ENCODE results near the gene DNAJC6. TPM values are rescaled to one million over a fixed set of nuclear protein-coding genes. Genes with fewer than 3 reads are reported as not detected.

Gene DNAJC6
- total and polyA plus RNA-seq, 2 experiments from 2014 or later: 6.0 to 11.2 TPM

DNA sequence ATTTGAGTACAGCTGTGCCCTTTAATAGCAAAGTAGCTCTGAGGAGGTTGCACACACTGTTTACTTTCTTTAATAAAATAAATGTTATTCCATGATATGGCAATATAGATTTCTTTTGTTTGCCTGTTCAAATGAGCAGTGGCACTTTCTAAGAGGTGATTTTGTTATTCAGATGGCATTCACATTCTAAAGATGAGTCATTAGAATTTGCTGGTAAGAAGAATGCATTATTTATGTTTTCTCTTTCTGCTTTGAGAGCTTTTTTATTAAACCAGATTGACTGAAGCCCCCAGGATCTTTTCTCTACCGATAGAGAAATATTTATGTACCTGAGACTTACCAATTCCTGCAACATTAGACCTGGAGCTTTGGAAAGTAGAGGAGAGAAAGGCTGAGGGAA lies 100.0 kb downstream of the DNAJC6 start:
- TF ChIP-seq EZH2phosphoT487 (IDR thresholded peaks at IDR 0.05; ENCODE audit: low read depth, severe bottlenecking, unreplicated experiment) (no peak), EZH2 (IDR thresholded peaks at IDR 0.05; ENCODE audit: borderline replicate concordance) (no peak)
- TF ChIP-seq, protein P1, sequence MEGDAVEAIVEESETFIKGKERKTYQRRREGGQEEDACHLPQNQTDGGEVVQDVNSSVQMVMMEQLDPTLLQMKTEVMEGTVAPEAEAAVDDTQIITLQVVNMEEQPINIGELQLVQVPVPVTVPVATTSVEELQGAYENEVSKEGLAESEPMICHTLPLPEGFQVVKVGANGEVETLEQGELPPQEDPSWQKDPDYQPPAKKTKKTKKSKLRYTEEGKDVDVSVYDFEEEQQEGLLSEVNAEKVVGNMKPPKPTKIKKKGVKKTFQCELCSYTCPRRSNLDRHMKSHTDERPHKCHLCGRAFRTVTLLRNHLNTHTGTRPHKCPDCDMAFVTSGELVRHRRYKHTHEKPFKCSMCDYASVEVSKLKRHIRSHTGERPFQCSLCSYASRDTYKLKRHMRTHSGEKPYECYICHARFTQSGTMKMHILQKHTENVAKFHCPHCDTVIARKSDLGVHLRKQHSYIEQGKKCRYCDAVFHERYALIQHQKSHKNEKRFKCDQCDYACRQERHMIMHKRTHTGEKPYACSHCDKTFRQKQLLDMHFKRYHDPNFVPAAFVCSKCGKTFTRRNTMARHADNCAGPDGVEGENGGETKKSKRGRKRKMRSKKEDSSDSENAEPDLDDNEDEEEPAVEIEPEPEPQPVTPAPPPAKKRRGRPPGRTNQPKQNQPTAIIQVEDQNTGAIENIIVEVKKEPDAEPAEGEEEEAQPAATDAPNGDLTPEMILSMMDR (IDR thresholded peaks at IDR 0.05; ENCODE audit: poor library complexity): no peak
- H2AFZ ChIP-seq: no peak overlapping the region
- H3K9me2 ChIP-seq (replicated peaks; ENCODE audit: insufficient read depth): no peaks in the 10 kb centered on the region
- H3K9me3 ChIP-seq (ENCODE audit: low read depth): no peaks in the 10 kb centered on the region
- no peaks in the 10 kb centered on the region for H3K36me3 ChIP-seq (replicated peaks; ENCODE audit: insufficient read depth, low read depth)
- no peak overlapping the region for H3K4me3 ChIP-seq
- no peak for DNase-seq (ENCODE audit: low spot score)
- WGBS (ENCODE audit: low lambda C conversion rate, missing lambda C conversion rate): 75% methylated on average over 1 of the region's 1 CpG
- no peak overlapping the region for H3K27ac ChIP-seq
- H3K27me3 ChIP-seq: no peaks in the 10 kb centered on the region
- no peak overlapping the region for H3K4me2 ChIP-seq
- peaks cover 5% of the 10 kb centered on the region for H3K4me1 ChIP-seq (ENCODE audit: insufficient read depth)
- H3K79me2 ChIP-seq: no peaks in the 10 kb centered on the region
- no peaks in the 10 kb centered on the region for H4K20me1 ChIP-seq (ENCODE audit: insufficient read depth, poor library complexity, severe bottlenecking)

- H4K20me1 ChIP-seq (ENCODE audit: insufficient read depth, poor library complexity, severe bottlenecking): no peaks in the 10 kb centered on the region
- no peak overlapping the region for H3K4me2 ChIP-seq
- H3K9me2 ChIP-seq (replicated peaks; ENCODE audit: insufficient read depth): no peaks in the 10 kb centered on the region
- no peaks in the 10 kb centered on the region for H3K36me3 ChIP-seq (replicated peaks; ENCODE audit: insufficient read depth, low read depth)
- 98% methylated on average over 4 of the region's 4 CpGs for WGBS (ENCODE audit: low lambda C conversion rate, missing lambda C conversion rate)
- H3K27ac ChIP-seq: no peak overlapping the region
- no peaks in the 10 kb centered on the region for H3K9me3 ChIP-seq (ENCODE audit: low read depth)
- H2AFZ ChIP-seq: no peak overlapping the region
- no peak for DNase-seq (ENCODE audit: low spot score)
- H3K27me3 ChIP-seq: no peaks in the 10 kb centered on the region
- H3K79me2 ChIP-seq: no peaks in the 10 kb centered on the region
- peaks cover 5% of the 10 kb centered on the region for H3K4me1 ChIP-seq (ENCODE audit: insufficient read depth)
- no peak overlapping the region for H3K4me3 ChIP-seq
- TF ChIP-seq EZH2phosphoT487 (IDR thresholded peaks at IDR 0.05; ENCODE audit: low read depth, severe bottlenecking, unreplicated experiment) (no peak), EZH2 (IDR thresholded peaks at IDR 0.05; ENCODE audit: borderline replicate concordance) (no peak)
- TF ChIP-seq, protein P1 (IDR thresholded peaks at IDR 0.05; ENCODE audit: poor library complexity): no peak
Measured at GRCh38 chr1:65409816-65410326, 100.5 kb downstream of the DNAJC6 start.

DNA sequence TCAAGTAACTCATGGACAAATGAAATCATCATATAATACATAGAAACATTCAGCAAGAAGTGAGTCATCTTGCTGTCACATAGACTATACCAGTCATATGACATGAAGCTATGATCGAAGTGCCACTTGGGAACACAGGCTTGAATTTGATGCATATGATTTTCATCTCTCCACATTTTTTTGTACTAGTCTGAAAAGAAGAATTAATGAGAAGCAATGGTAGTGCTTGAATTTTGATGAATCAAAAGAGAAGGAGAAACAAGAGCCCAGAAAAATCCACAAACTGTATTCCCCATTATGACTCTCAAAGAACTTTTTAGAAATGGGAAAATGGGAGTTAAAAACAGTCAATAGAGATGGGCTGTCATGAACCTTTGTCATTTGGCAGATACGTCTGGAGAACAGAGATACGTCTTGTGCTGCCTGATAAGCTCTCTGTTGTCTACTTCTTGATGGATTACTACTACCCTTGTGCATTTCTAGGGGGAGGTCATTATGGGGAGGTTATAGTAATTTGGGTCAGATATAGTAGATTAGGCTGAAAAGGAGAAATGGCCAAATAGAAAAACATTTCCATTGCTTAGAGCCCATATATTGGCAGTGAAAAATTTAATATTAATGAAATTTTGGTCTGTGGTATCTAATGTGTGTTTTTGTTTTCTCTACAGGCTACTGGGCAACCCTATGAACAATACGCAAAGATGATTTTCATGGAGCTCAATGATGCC lies 103.1 kb downstream of the DNAJC6 start:
- 86% methylated on average over 4 of the region's 4 CpGs for WGBS (ENCODE audit: low lambda C conversion rate, missing lambda C conversion rate)

More for the DNA sequence above, 103.1 kb downstream of the DNAJC6 start:
- H3K27ac ChIP-seq: no peak overlapping the region
- TF ChIP-seq, protein P1 (IDR thresholded peaks at IDR 0.05; ENCODE audit: poor library complexity): no peak
- TF ChIP-seq EZH2phosphoT487 (IDR thresholded peaks at IDR 0.05; ENCODE audit: low read depth, severe bottlenecking, unreplicated experiment): no peak
- TF ChIP-seq EZH2 (IDR thresholded peaks at IDR 0.05; ENCODE audit: borderline replicate concordance): no peak
- H3K4me3 ChIP-seq: no peak overlapping the region
- H3K9me2 ChIP-seq (replicated peaks; ENCODE audit: insufficient read depth): no peaks in the 10 kb centered on the region
- H2AFZ ChIP-seq: no peak overlapping the region
- H3K36me3 ChIP-seq (replicated peaks; ENCODE audit: insufficient read depth, low read depth): no peaks in the 10 kb centered on the region
- no peak for DNase-seq (ENCODE audit: low spot score)
- no peaks in the 10 kb centered on the region for H3K9me3 ChIP-seq (ENCODE audit: low read depth)
- H3K4me1 ChIP-seq (ENCODE audit: insufficient read depth): peaks cover 5% of the 10 kb centered on the region
- H3K4me2 ChIP-seq: no peak overlapping the region
- no peaks in the 10 kb centered on the region for H4K20me1 ChIP-seq (ENCODE audit: insufficient read depth, poor library complexity, severe bottlenecking)
- H3K79me2 ChIP-seq: no peaks in the 10 kb centered on the region
- H3K27me3 ChIP-seq: no peaks in the 10 kb centered on the region

All from hepatocyte (in vitro differentiated cells).